GM21723 (cell line): ENCODE measurements around the gene UTP25.
"Not testable (repeated sequence)": the region's sequence is repeated elsewhere in the genome, so short reads cannot be mapped to it uniquely, and the experiment has no call there.

Experiments
- ATAC-seq: cut with Tn5 transposase; IDR thresholded peaks from one replicate; pipeline ENCODE4 v1.9.1; 2021; ENCODE audit warnings: mild to moderate bottlenecking, moderate library complexity; ENCODE audit not compliant: unreplicated experiment

Gene UTP25

DNA sequence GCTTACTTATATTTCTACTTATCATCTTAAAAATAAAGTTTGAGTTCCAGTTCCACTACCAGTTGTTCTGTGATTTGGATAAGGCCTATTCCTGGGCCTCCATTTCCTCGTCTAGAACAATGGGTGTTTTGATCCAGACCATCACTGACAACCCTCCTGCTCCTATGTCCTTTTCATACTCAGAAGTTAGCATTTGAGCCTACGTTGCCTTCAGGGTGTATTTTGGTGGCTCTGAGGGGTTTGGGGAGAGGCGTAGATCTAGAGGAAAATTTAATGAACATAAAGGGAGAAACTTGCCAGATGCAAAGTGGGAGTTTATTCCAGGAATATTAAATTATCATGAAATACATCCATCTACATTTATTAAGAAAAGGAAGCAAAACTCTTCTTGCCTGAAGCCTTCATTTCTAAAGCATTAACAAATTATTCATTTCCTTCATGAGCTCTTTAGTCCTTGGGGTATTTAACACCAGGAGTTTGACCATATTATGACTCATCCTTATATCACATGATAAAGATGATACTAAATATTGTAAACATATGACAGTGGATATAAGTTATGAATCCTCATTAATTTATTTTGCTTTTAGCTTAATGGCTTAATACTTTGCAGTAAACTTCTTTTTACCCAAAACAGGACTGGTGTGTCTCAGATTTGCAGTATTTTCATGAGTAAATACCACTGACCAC lies 63.0 kb downstream of the UTP25 start:
- ATAC-seq = no peak

DNA sequence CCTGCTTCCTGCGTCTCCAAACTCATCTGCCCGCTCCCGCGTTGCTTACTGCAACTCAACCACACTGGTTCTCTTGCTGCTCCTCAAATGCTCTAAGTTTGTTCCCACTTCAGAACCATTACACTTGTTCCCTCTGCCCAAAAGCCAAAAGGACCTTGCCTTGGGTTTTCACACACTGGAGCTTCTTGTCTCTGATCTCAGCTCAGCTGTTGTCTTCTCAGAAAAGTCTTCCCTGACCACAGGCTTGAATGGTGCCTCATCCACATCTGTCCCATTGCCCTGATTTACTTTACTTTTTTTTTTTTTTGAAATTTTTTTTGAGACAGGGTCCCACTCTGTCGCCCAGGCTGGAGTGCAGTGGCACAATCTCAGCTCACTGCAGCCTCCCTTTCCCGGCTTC lies 66.0 kb downstream of the UTP25 start:
- no peak for ATAC-seq

DNA sequence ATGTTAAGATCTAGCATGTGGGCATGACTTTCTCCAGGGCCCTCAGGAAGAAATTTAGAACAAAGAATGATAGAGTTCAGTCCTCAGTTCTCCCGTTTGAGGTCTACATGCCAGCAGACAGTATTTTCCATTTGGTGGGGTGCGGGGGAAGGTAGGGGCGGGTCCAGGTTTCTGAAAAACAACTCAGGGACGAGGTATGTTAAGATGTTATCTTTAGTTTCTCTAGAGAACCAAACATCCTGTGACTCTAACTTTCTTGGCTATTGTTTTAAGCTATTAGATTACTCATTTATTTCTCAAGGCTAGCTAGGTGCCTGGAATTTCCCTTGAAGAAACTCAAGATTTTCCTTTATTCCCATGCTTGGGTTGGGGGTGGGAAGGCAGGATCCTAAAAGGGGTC lies 67.9 kb downstream of the UTP25 start:
- no peak for ATAC-seq

DNA sequence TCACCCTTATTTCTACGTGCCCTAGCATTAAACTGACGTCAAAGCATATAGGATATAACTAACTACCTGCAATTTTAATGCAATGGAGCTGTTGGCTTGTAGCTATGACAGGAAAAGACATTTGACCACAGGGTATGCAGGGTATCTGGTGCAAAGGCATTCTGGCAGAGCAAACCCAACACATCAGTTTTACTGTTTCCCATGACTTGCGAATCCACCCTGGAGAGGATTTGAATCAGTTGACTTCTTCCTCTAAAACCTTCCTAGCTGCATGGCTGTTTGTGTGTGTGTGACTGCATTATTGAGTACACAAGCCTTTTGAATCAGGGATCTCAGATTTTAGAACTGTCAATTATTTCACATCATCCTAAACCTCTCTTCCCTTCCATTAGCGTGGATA lies 68.6 kb downstream of the UTP25 start:
- no peak for ATAC-seq

DNA sequence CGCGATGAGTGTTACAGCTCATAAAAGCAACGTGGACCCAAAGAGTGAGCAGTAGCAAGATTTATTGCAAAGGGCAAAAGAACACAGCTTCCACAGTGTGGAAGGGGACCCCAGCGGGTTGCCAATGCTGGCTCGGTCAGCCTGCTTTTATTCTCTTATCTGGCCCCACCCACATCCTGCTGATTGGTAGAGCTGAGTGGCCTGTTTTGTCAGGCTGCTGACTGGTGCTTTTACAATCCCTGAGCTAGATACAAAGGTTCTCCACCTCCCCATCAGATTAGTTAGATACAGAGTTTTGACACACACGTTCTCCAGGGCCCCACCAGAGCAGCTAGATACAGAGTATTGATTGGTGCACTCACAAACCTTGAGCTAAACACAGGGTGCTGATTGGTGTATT lies 70.5 kb downstream of the UTP25 start:
- ATAC-seq = not testable (repeated sequence)

GRCh38 chr1:209898851-209899250 lies 71.1 kb downstream of the UTP25 start:
- ATAC-seq = not testable (repeated sequence)

DNA sequence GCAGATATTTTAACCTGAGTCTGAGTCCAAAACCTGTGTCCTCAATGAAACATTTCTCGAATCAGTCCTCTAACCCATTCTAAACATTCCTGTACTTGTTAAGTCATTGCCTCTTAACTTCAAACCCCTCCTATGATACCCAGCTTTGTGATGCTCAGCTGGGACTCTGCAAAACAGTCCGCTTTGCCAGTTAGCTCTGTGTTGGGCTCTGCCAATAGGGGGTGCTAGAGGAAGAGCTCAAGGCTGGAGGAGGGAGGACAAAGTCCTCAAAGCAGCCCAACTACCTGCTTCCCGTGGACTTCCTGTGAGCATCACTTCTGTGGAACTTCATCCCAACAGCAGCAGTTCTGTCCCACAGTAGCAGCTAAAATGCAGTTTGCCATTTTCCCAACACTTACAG lies 72.2 kb downstream of the UTP25 start:
- ATAC-seq = no peak

- ATAC-seq = no peak
Measured at GRCh38 chr1:209900734-209901133, 73.0 kb downstream of the UTP25 start.

DNA sequence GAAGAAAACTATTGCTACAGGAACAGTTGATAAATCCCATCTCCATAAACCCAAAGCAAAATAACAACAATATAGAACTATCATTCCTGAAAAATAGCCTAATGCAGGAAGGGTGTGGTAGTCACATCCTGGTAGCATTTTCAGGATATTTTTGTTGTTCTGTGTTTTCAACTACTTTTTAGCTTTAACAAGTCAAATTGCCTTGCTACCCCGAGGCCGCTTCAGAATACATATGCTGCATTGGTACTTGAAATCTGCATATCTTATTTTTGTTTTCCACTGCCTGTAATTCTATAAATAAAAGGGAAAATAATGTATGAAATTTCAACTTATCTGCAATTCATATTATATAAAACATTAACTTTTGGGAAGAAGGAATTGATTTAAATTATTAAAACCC lies 73.4 kb downstream of the UTP25 start:
- no peak for ATAC-seq

GRCh38 chr1:209904774-209905173 lies 77.0 kb downstream of the UTP25 start:
- ATAC-seq = not testable (repeated sequence)
